Liver (tissue), 9 donors: Measurements from ENCODE around the gene SNX20. TPM values are rescaled to one million over a fixed set of nuclear protein-coding genes. Genes with fewer than 3 reads are reported as not detected.

Experiments
- DNase-seq: peaks from one replicate; pipeline ENCODE4 v3.0.0-alpha.2; 2017; ENCODE audit warnings: low spot score
- H3K27ac ChIP-seq, 2 donors: one replicate each; pipeline ENCODE4 v1.7.0; 2013; ENCODE audit warnings: inconsistent platforms in 2 of 2, low read length in 2 of 2, control low read depth in 1 of 2, low read depth in 1 of 2, mild to moderate bottlenecking in 1 of 2
- H3K27me3 ChIP-seq, 4 donors: one replicate each; pipeline versions ENCODE4 v1.6.1 to v1.7.0; 2013; ENCODE audit warnings: low read length in 3 of 4, inconsistent platforms in 1 of 4, mild to moderate bottlenecking in 1 of 4, moderate library complexity in 1 of 4; ENCODE audit not compliant: control insufficient read depth in 4 of 4, insufficient read depth in 4 of 4
- H3K36me3 ChIP-seq, 4 donors: one replicate each; pipeline versions ENCODE4 v1.6.1 to v1.7.0; 2013; ENCODE audit warnings: low read length in 3 of 4, mild to moderate bottlenecking in 3 of 4, low read depth in 1 of 4, moderate library complexity in 1 of 4; ENCODE audit not compliant: control insufficient read depth in 4 of 4, insufficient read depth in 3 of 4
- H3K4me1 ChIP-seq, 4 donors: one replicate each; pipeline versions ENCODE4 v1.6.1 to v1.7.0; 2013; ENCODE audit warnings: low read length in 3 of 4, mild to moderate bottlenecking in 3 of 4, moderate library complexity in 1 of 4; ENCODE audit not compliant: control insufficient read depth in 4 of 4, insufficient read depth in 4 of 4
- H3K4me3 ChIP-seq, 3 donors: one replicate each; pipeline versions ENCODE4 v1.6.1 to v1.7.0; 2013; ENCODE audit warnings: low read length in 3 of 3, control low read depth in 1 of 3, low read depth in 1 of 3, mild to moderate bottlenecking in 1 of 3
- H3K9ac ChIP-seq, 2 donors: one replicate each; pipeline ENCODE4 v1.7.0; 2013; ENCODE audit warnings: low read length in 2 of 2, mild to moderate bottlenecking in 2 of 2, moderate library complexity in 2 of 2, control low read depth in 1 of 2, low read depth in 1 of 2
- H3K9me3 ChIP-seq, 4 donors: one replicate each; pipeline versions ENCODE4 v1.6.1 to v1.7.0; 2013; ENCODE audit warnings: low read length in 3 of 4; ENCODE audit not compliant: control insufficient read depth in 4 of 4
- CTCF ChIP-seq: fragments of 150-350 bp; IDR thresholded peaks from 2 replicates; pipeline ENCODE4 v1.5.1; 2017; ENCODE audit warnings: improper control_type of control experiment, low read depth, low read length; ENCODE audit not compliant: missing input control
- EGR1 ChIP-seq, 2 donors: IDR thresholded peaks; 2 replicates each; pipeline ENCODE4 v1.6.1; 2016 to 2018; ENCODE audit warnings: antibody characterized with exemption in 2 of 2, low read depth in 2 of 2
- FOXA1 ChIP-seq: IDR thresholded peaks from 2 replicates; pipeline ENCODE4 v1.6.1; 2016; ENCODE audit warnings: antibody characterized with exemption
- FOXA2 ChIP-seq: IDR thresholded peaks from 2 replicates; pipeline ENCODE4 v1.6.1; 2016; ENCODE audit warnings: antibody characterized with exemption
- GABPA ChIP-seq, 2 donors: IDR thresholded peaks in 1 of 2; conservative IDR thresholded peaks in 1 of 2; 2 replicates each; pipeline ENCODE4 v1.6.1; 2016; ENCODE audit warnings: antibody characterized with exemption in 2 of 2, mild to moderate bottlenecking in 1 of 2, moderate library complexity in 1 of 2
- HNF4G ChIP-seq: IDR thresholded peaks from 2 replicates; pipeline ENCODE4 v1.6.1; 2016; ENCODE audit warnings: antibody characterized with exemption
- JUND ChIP-seq, 2 donors: IDR thresholded peaks; 2 replicates each; pipeline ENCODE4 v1.6.1; 2016; ENCODE audit warnings: antibody characterized with exemption in 2 of 2
- NR2F2 ChIP-seq: IDR thresholded peaks from 2 replicates; pipeline ENCODE4 v1.6.1; 2016; ENCODE audit warnings: antibody characterized with exemption
- SP1 ChIP-seq: IDR thresholded peaks from 2 replicates; pipeline ENCODE4 v1.6.1; 2018; ENCODE audit warnings: antibody characterized with exemption, mild to moderate bottlenecking
- YY1 ChIP-seq: IDR thresholded peaks from 2 replicates; pipeline ENCODE4 v1.6.1; 2016; ENCODE audit warnings: antibody characterized with exemption, mild to moderate bottlenecking
- ZBTB33 ChIP-seq: IDR thresholded peaks from 2 replicates; pipeline ENCODE4 v1.6.1; 2016; ENCODE audit warnings: antibody characterized with exemption
- WGBS: extraction: QIAGEN DNeasy Blood & Tissue Kit; methylation state at CpG from one replicate; pipeline ENCODE4 v1.1.7; 2013; 5-methylcytosine and 5-hydroxymethylcytosine counted together
- polyA plus RNA-seq, 2 donors: library from polyadenylated mRNA; stranded (reverse) in 1 of 2; unstranded in 1 of 2; fragments of 200-250 nt in 1 of 2; fragments of >200 nt in 1 of 2; fragmentation: Nextera tagmentation in 1 of 2; extraction: Ambion mirVana in 1 of 2; gene quantifications; one replicate each; pipeline versions ENCODE4 v1.2.1 to v1.2.3, GENCODE V29; 2013 to 2015
- total RNA-seq, 2 donors: library from RNA; depleted of rRNA; stranded (reverse); fragments of >200 nt; gene quantifications; one replicate each; pipeline ENCODE4 v1.2.3, GENCODE V29; 2014
- TF ChIP-seq, protein P1 (sequence below): IDR thresholded peaks from 2 replicates; pipeline ENCODE4 v1.6.1; 2016; ENCODE audit warnings: antibody characterized with exemption
- TF ChIP-seq, protein P2 (sequence below): IDR thresholded peaks from 2 replicates; pipeline ENCODE4 v1.6.1; 2016; ENCODE audit warnings: antibody characterized with exemption
- donor health status: healthy.
- donor health status: healthy.
- donor health status: healthy.
- donor health status: healthy.
- donor health status: healthy.

The SNX20 gene
- total and polyA plus RNA-seq, 4 donors: 0.40 to 3.5 (median 0.98) TPM

DNA sequence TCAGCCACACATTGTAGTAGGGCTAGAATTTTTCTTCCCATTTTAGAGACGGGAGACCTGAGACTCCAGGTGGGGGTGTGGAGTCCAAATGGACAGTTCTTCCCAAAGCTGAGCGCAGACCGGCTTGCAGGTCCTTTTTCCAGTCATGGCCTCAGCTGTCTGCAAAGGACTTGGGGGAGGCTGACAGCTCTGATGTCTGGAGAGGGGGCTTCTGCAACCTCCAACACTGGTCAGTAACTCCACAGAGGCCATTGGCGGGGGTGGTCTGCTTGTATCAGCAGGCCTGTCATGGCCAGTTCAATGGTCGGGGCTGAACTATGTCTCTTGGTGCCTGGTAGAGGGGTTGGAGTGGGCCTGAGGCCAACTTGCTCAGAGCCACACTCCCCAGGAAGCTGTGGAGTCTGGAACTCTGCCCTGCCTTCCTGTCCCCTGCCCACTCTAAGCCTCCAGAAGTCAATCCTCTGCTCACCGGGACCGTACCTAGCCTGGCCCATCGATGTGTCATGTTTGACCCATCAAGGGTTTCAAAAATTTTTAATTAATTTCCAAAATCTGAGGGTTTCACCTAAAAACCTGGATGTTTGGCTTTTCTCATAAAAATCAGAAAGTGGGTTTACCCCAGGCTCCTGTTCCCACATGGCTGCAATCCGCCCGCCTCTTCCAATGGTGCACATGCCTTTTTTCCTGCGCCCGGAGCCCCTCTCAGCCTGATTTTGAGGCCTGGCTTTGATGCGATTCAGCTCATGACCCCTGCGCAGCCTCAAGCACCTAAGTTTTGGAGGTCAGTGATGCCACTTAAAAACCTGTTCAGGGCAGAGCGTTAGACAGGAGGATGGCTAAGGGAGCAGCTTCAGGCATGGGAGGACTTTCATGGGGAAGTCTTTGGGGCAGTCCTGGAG lies 39.9 kb downstream of the SNX20 start:
- H3K36me3 ChIP-seq: no peaks in the 10 kb centered on the region
- WGBS: 91% methylated on average over 15 of the region's 15 CpGs
- no peaks in the 10 kb centered on the region for H3K4me1 ChIP-seq
- no peaks in the 10 kb centered on the region for H3K9me3 ChIP-seq
- no peaks in the 10 kb centered on the region for H3K27me3 ChIP-seq
- H3K27ac ChIP-seq: no peak overlapping the region
- TF ChIP-seq, protein P1, sequence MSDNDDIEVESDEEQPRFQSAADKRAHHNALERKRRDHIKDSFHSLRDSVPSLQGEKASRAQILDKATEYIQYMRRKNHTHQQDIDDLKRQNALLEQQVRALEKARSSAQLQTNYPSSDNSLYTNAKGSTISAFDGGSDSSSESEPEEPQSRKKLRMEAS: no peak
- TF ChIP-seq NR2F2: no peak
- no peak for TF ChIP-seq JUND (IDR thresholded peaks at IDR 0.05)
- no peak for TF ChIP-seq EGR1 (IDR thresholded peaks at IDR 0.05; ENCODE audit: low read depth in 2 of 2)
- no peak for TF ChIP-seq CTCF
- TF ChIP-seq YY1: no peak
- no peak for DNase-seq
- H3K9ac ChIP-seq: no peak overlapping the region
- H3K4me3 ChIP-seq: no peak overlapping the region

DNA sequence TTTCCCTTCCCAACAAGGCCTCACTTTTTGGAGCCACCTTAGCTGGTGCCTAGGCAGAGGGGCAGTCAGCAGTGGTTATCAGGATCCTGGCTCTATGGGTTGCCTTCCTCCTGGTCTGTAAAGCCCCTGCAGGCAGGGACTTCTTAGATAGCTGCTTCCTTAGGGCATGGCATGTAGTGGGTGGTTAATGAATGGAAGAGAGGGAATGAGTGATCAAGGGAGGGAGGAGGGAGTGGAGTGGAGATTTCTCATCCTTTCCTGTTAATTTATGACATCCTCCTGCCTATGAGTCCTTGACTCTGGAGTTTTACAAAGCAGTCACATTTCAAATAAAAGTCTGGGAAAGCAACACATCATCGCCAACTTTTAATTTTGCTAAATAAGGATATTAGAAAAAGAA lies 40.7 kb downstream of the SNX20 start:
- H3K27ac ChIP-seq: no peak overlapping the region
- H3K36me3 ChIP-seq: no peaks in the 10 kb centered on the region
- no peaks in the 10 kb centered on the region for H3K4me1 ChIP-seq
- DNase-seq: no peak
- H3K9me3 ChIP-seq: no peaks in the 10 kb centered on the region
- TF ChIP-seq NR2F2 (no peak), GABPA (IDR thresholded peaks at IDR 0.05 in 1 of 2, conservative IDR thresholded peaks at IDR 0.05 in 1 of 2) (no peak), SP1 (no peak), CTCF (no peak), EGR1 (IDR thresholded peaks at IDR 0.05; ENCODE audit: low read depth in 2 of 2) (no peak)
- TF ChIP-seq, protein P1: no peak
- no peak overlapping the region for H3K4me3 ChIP-seq
- no peak overlapping the region for H3K9ac ChIP-seq
- 95% methylated on average over 1 of the region's 1 CpG for WGBS
- no peaks in the 10 kb centered on the region for H3K27me3 ChIP-seq

- H3K4me1 ChIP-seq: no peaks in the 10 kb centered on the region
- H3K36me3 ChIP-seq: no peaks in the 10 kb centered on the region
- no peak overlapping the region for H3K4me3 ChIP-seq
- H3K27me3 ChIP-seq: no peaks in the 10 kb centered on the region
- no peak overlapping the region for H3K9ac ChIP-seq
- DNase-seq: no peak
- WGBS: 91% methylated on average over 8 of the region's 8 CpGs
- H3K27ac ChIP-seq: no peak overlapping the region
- H3K9me3 ChIP-seq: no peaks in the 10 kb centered on the region
- TF ChIP-seq CTCF (no peak), ZBTB33 (no peak), HNF4G (no peak), JUND (IDR thresholded peaks at IDR 0.05) (no peak), FOXA2 (no peak), SP1 (no peak), FOXA1 (no peak), NR2F2 (no peak)
- TF ChIP-seq, protein P2, sequence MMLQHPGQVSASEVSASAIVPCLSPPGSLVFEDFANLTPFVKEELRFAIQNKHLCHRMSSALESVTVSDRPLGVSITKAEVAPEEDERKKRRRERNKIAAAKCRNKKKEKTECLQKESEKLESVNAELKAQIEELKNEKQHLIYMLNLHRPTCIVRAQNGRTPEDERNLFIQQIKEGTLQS: no peak
These were observed 42.1 kb downstream of the SNX20 start for GRCh38 chr16:50638816-50639670.
